ENCODE results near the gene DLX3.

DNA sequence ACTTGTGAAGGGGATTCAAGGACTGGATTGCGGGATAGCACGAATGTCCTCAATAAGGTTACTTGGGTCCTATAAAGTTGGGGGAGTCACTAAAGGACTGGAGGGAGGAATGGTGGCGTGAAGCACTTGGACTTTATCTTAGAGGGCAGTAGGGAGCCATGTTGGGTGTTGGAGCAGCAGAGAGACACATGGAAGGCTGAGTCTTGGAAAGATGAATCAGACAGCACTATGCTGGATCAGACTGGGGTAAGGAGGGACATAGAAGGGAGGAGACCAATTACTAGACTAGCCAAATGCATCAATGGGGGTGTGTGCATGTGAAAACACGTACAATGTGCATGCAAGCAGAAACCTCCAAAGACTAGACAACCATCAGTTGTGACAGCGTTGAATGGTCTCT is 52.1 kb downstream of the DLX3 start:
- TF ChIP-seq, protein P1, sequence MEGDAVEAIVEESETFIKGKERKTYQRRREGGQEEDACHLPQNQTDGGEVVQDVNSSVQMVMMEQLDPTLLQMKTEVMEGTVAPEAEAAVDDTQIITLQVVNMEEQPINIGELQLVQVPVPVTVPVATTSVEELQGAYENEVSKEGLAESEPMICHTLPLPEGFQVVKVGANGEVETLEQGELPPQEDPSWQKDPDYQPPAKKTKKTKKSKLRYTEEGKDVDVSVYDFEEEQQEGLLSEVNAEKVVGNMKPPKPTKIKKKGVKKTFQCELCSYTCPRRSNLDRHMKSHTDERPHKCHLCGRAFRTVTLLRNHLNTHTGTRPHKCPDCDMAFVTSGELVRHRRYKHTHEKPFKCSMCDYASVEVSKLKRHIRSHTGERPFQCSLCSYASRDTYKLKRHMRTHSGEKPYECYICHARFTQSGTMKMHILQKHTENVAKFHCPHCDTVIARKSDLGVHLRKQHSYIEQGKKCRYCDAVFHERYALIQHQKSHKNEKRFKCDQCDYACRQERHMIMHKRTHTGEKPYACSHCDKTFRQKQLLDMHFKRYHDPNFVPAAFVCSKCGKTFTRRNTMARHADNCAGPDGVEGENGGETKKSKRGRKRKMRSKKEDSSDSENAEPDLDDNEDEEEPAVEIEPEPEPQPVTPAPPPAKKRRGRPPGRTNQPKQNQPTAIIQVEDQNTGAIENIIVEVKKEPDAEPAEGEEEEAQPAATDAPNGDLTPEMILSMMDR (conservative IDR thresholded peaks at IDR 0.05), result no peak
- TF ChIP-seq EZH2 (IDR thresholded peaks at IDR 0.05; ENCODE audit: low read depth), result no peak

Measured in PC-9 (cell line).